Measurements from ENCODE around the gene MT3.

The MT3 gene

GRCh38 chr16:56588781-56589140 is 567 bp upstream of the MT3 start:
- Histone ChIP-seq H3K23ac (ENCODE audit: low read depth, low read length, poor library complexity) (no peak overlapping the region), H3K14ac (ENCODE audit: low read length) (peak overlapping the region; percentile 86), H3K27me3 (ENCODE audit: control insufficient read depth in 3 of 3, insufficient read depth in 3 of 3, low read depth in 1 of 3, low read length in 3 of 3) (peaks cover 8 to 70% (median 45%) of the 10 kb centered on the region in 3 experiments), H2BK12ac (ENCODE audit: low read length) (no peak overlapping the region), H2AK5ac (ENCODE audit: low read depth, low read length) (no peak overlapping the region), H3K18ac (ENCODE audit: low read length) (peak overlapping the region; percentile 89), H2BK120ac (ENCODE audit: low read depth, low read length) (no peak overlapping the region), H3K36me3 (replicated peaks in 1 of 2; ENCODE audit: control insufficient read depth in 2 of 2, insufficient read depth in 2 of 2, low read length in 2 of 2) (no peaks in the 10 kb centered on the region), H4K8ac (ENCODE audit: low read depth, low read length) (no peak overlapping the region), H3K4ac (ENCODE audit: low read length) (no peak overlapping the region), H3K4me2 (ENCODE audit: insufficient read depth, low read length, poor library complexity, severe bottlenecking) (peak overlapping the region; percentile 81), H3K9ac (ENCODE audit: low read depth, low read length, poor library complexity) (peak overlapping the region; percentile 92), H3K4me3 (ENCODE audit: low read length in 2 of 2) (peak overlapping the region; percentile 33 to 78), H2AFZ (ENCODE audit: low read length) (peak overlapping the region; percentile 73), H3K79me1 (ENCODE audit: low read depth, low read length) (no peaks in the 10 kb centered on the region), H4K91ac (ENCODE audit: low read depth, low read length, poor library complexity) (no peak overlapping the region), H3K27ac (replicated peaks; ENCODE audit: low read length) (no peak overlapping the region), H3K9me3 (replicated peaks in 1 of 2; ENCODE audit: control insufficient read depth in 2 of 2, insufficient read depth in 1 of 2, low read depth in 1 of 2, low read length in 2 of 2) (no peaks in the 10 kb centered on the region), H2BK15ac (ENCODE audit: low read length) (no peak overlapping the region), H2BK5ac (ENCODE audit: low read length) (no peak overlapping the region), H3K4me1 (ENCODE audit: control insufficient read depth in 2 of 2, insufficient read depth in 1 of 2, low read depth in 1 of 2, low read length in 2 of 2) (peaks cover 0 to 6% of the 10 kb centered on the region in 2 donors)
- DNase-seq (ENCODE audit: low spot score), result no peak
- no CpG with 5 or more reads among the region's 9 CpGs for WGBS, 2 donors (ENCODE audit: extremely low coverage in 2 of 2, insufficient read length in 2 of 2, insufficient replicate concordance in 1 of 2)

GRCh38 chr16:56591377-56592060 is 2.2 kb downstream of the MT3 start:
- Histone ChIP-seq H3K9me3 (replicated peaks in 1 of 2; ENCODE audit: control insufficient read depth in 2 of 2, insufficient read depth in 1 of 2, low read depth in 1 of 2, low read length in 2 of 2) (peaks cover 0 to 2% of the 10 kb centered on the region in 2 donors), H4K91ac (ENCODE audit: low read depth, low read length, poor library complexity) (no peak overlapping the region), H3K4me3 (ENCODE audit: low read length in 2 of 2) (no peak overlapping the region), H2AK5ac (ENCODE audit: low read depth, low read length) (no peak overlapping the region), H3K18ac (ENCODE audit: low read length) (no peak overlapping the region), H2AFZ (ENCODE audit: low read length) (no peak overlapping the region), H3K9ac (ENCODE audit: low read depth, low read length, poor library complexity) (no peak overlapping the region), H2BK15ac (ENCODE audit: low read length) (no peak overlapping the region), H2BK12ac (ENCODE audit: low read length) (no peak overlapping the region), H3K27me3 (ENCODE audit: control insufficient read depth in 3 of 3, insufficient read depth in 3 of 3, low read depth in 1 of 3, low read length in 3 of 3) (peaks cover 8 to 66% (median 45%) of the 10 kb centered on the region in 3 experiments), H3K36me3 (replicated peaks in 1 of 2; ENCODE audit: control insufficient read depth in 2 of 2, insufficient read depth in 2 of 2, low read length in 2 of 2) (no peaks in the 10 kb centered on the region), H3K4me2 (ENCODE audit: insufficient read depth, low read length, poor library complexity, severe bottlenecking) (no peak overlapping the region), H3K4ac (ENCODE audit: low read length) (no peak overlapping the region), H3K23ac (ENCODE audit: low read depth, low read length, poor library complexity) (no peak overlapping the region), H2BK120ac (ENCODE audit: low read depth, low read length) (no peak overlapping the region), H3K14ac (ENCODE audit: low read length) (no peak overlapping the region), H4K8ac (ENCODE audit: low read depth, low read length) (no peak overlapping the region), H3K79me1 (ENCODE audit: low read depth, low read length) (no peaks in the 10 kb centered on the region), H3K4me1 (ENCODE audit: control insufficient read depth in 2 of 2, insufficient read depth in 1 of 2, low read depth in 1 of 2, low read length in 2 of 2) (peaks cover 0 to 6% of the 10 kb centered on the region in 2 donors), H2BK5ac (ENCODE audit: low read length) (no peak overlapping the region), H3K27ac (replicated peaks; ENCODE audit: low read length) (no peak overlapping the region)
- no peak for DNase-seq (ENCODE audit: low spot score)
- no CpG with 5 or more reads among the region's 4 CpGs for WGBS, 2 donors (ENCODE audit: extremely low coverage in 2 of 2, insufficient read length in 2 of 2, insufficient replicate concordance in 1 of 2)

- H3K4me3 ChIP-seq (ENCODE audit: low read length in 2 of 2), result no peak overlapping the region
- H2BK120ac ChIP-seq (ENCODE audit: low read depth, low read length), result no peak overlapping the region
- peaks cover 8 to 44% (median 31%) of the 10 kb centered on the region in 3 experiments for H3K27me3 ChIP-seq (ENCODE audit: control insufficient read depth in 3 of 3, insufficient read depth in 3 of 3, low read depth in 1 of 3, low read length in 3 of 3)
- peaks cover 0 to 6% of the 10 kb centered on the region in 2 donors for H3K4me1 ChIP-seq (ENCODE audit: control insufficient read depth in 2 of 2, insufficient read depth in 1 of 2, low read depth in 1 of 2, low read length in 2 of 2)
- no peak overlapping the region for H2BK15ac ChIP-seq (ENCODE audit: low read length)
- H2AFZ ChIP-seq (ENCODE audit: low read length), result no peak overlapping the region
- DNase-seq (ENCODE audit: low spot score), result no peak
- no peak overlapping the region for H2BK12ac ChIP-seq (ENCODE audit: low read length)
- no peak overlapping the region for H3K27ac ChIP-seq (replicated peaks; ENCODE audit: low read length)
- no peak overlapping the region for H2BK5ac ChIP-seq (ENCODE audit: low read length)
- H3K18ac ChIP-seq (ENCODE audit: low read length), result no peak overlapping the region
- H3K4me2 ChIP-seq (ENCODE audit: insufficient read depth, low read length, poor library complexity, severe bottlenecking), result no peak overlapping the region
- H3K23ac ChIP-seq (ENCODE audit: low read depth, low read length, poor library complexity), result no peak overlapping the region
- no peaks in the 10 kb centered on the region for H3K36me3 ChIP-seq (replicated peaks in 1 of 2; ENCODE audit: control insufficient read depth in 2 of 2, insufficient read depth in 2 of 2, low read length in 2 of 2)
- H3K14ac ChIP-seq (ENCODE audit: low read length), result no peak overlapping the region
- no peak overlapping the region for H3K9ac ChIP-seq (ENCODE audit: low read depth, low read length, poor library complexity)
- WGBS, 2 donors (ENCODE audit: extremely low coverage in 2 of 2, insufficient read length in 2 of 2, insufficient replicate concordance in 1 of 2), result no CpG with 5 or more reads among the region's 6 CpGs
- no peak overlapping the region for H2AK5ac ChIP-seq (ENCODE audit: low read depth, low read length)
- no peak overlapping the region for H3K4ac ChIP-seq (ENCODE audit: low read length)
- H3K9me3 ChIP-seq (replicated peaks in 1 of 2; ENCODE audit: control insufficient read depth in 2 of 2, insufficient read depth in 1 of 2, low read depth in 1 of 2, low read length in 2 of 2), result peaks cover 0 to 2% of the 10 kb centered on the region in 2 donors
- H4K91ac ChIP-seq (ENCODE audit: low read depth, low read length, poor library complexity), result no peak overlapping the region
- H3K79me1 ChIP-seq (ENCODE audit: low read depth, low read length), result no peaks in the 10 kb centered on the region
- H4K8ac ChIP-seq (ENCODE audit: low read depth, low read length), result no peak overlapping the region
These were observed 4.4 kb downstream of the MT3 start for GRCh38 chr16:56593573-56594291.

- no peaks in the 10 kb centered on the region for H3K36me3 ChIP-seq (replicated peaks in 1 of 2; ENCODE audit: control insufficient read depth in 2 of 2, insufficient read depth in 2 of 2, low read length in 2 of 2)
- H2AFZ ChIP-seq (ENCODE audit: low read length), result no peak overlapping the region
- H3K4me3 ChIP-seq (ENCODE audit: low read length in 2 of 2), result no peak overlapping the region
- no peak overlapping the region for H2AK5ac ChIP-seq (ENCODE audit: low read depth, low read length)
- peaks cover 0 to 2% of the 10 kb centered on the region in 2 donors for H3K9me3 ChIP-seq (replicated peaks in 1 of 2; ENCODE audit: control insufficient read depth in 2 of 2, insufficient read depth in 1 of 2, low read depth in 1 of 2, low read length in 2 of 2)
- no peak overlapping the region for H2BK15ac ChIP-seq (ENCODE audit: low read length)
- H4K8ac ChIP-seq (ENCODE audit: low read depth, low read length), result no peak overlapping the region
- peaks cover 4 to 39% (median 26%) of the 10 kb centered on the region in 3 experiments for H3K27me3 ChIP-seq (ENCODE audit: control insufficient read depth in 3 of 3, insufficient read depth in 3 of 3, low read depth in 1 of 3, low read length in 3 of 3)
- H2BK5ac ChIP-seq (ENCODE audit: low read length), result no peak overlapping the region
- no peak overlapping the region for H2BK12ac ChIP-seq (ENCODE audit: low read length)
- H2BK120ac ChIP-seq (ENCODE audit: low read depth, low read length), result no peak overlapping the region
- no peak overlapping the region for H3K9ac ChIP-seq (ENCODE audit: low read depth, low read length, poor library complexity)
- H4K91ac ChIP-seq (ENCODE audit: low read depth, low read length, poor library complexity), result no peak overlapping the region
- H3K4ac ChIP-seq (ENCODE audit: low read length), result no peak overlapping the region
- H3K79me1 ChIP-seq (ENCODE audit: low read depth, low read length), result no peaks in the 10 kb centered on the region
- H3K4me2 ChIP-seq (ENCODE audit: insufficient read depth, low read length, poor library complexity, severe bottlenecking), result no peak overlapping the region
- H3K18ac ChIP-seq (ENCODE audit: low read length), result no peak overlapping the region
- no CpG with 5 or more reads among the region's 5 CpGs for WGBS, 2 donors (ENCODE audit: extremely low coverage in 2 of 2, insufficient read length in 2 of 2, insufficient replicate concordance in 1 of 2)
- H3K27ac ChIP-seq (replicated peaks; ENCODE audit: low read length), result no peak overlapping the region
- no peak overlapping the region for H3K14ac ChIP-seq (ENCODE audit: low read length)
- no peak overlapping the region for H3K23ac ChIP-seq (ENCODE audit: low read depth, low read length, poor library complexity)
- no peak for DNase-seq (ENCODE audit: low spot score)
- H3K4me1 ChIP-seq (ENCODE audit: control insufficient read depth in 2 of 2, insufficient read depth in 1 of 2, low read depth in 1 of 2, low read length in 2 of 2), result peaks cover 0 to 2% of the 10 kb centered on the region in 2 donors
These were observed 4.9 kb downstream of the MT3 start for GRCh38 chr16:56594292-56594619.

All from neuronal stem cell (in vitro differentiated cells).